ENCODE results near the gene LRCH4.
"Not testable (repeated sequence)": the region's sequence is repeated elsewhere in the genome, so short reads cannot be mapped to it uniquely, and the experiment has no call there.

LRCH4 gene

GRCh38 chr7:100566018-100566531 lies 19.9 kb downstream of the LRCH4 start:
- no peak for DNase-seq

GRCh38 chr7:100565133-100565571 lies 20.8 kb downstream of the LRCH4 start:
- DNase-seq = no peak

- DNase-seq = not testable (repeated sequence)
These were observed 21.5 kb downstream of the LRCH4 start for GRCh38 chr7:100564405-100564804.

GRCh38 chr7:100563809-100564400 lies 22.0 kb downstream of the LRCH4 start:
- peak; percentile 91 for DNase-seq

GRCh38 chr7:100563100-100563564 lies 22.8 kb downstream of the LRCH4 start:
- no peak for DNase-seq

- DNase-seq = no peak
These were observed 23.5 kb downstream of the LRCH4 start for GRCh38 chr7:100562195-100563099.

- no peak for DNase-seq
These were observed 24.3 kb downstream of the LRCH4 start for GRCh38 chr7:100561491-100562194.

- DNase-seq = no peak
These were observed 26.8 kb downstream of the LRCH4 start for GRCh38 chr7:100559127-100559526.

GRCh38 chr7:100556541-100556940 lies 29.4 kb downstream of the LRCH4 start:
- DNase-seq = peak; percentile 98

GRCh38 chr7:100555701-100556100 lies 30.2 kb downstream of the LRCH4 start:
- DNase-seq = no peak

GRCh38 chr7:100553032-100553431 lies 32.9 kb downstream of the LRCH4 start:
- DNase-seq = no peak

- DNase-seq = no peak
These were observed 33.4 kb downstream of the LRCH4 start for GRCh38 chr7:100552532-100552931.

- DNase-seq = not testable (repeated sequence)
These were observed 37.5 kb downstream of the LRCH4 start for GRCh38 chr7:100548446-100548845.

GRCh38 chr7:100547872-100548271 lies 38.1 kb downstream of the LRCH4 start:
- peak; percentile 33 for DNase-seq

GRCh38 chr7:100546926-100547800 lies 38.8 kb downstream of the LRCH4 start:
- no peak for DNase-seq

GRCh38 chr7:100546129-100546925 lies 39.6 kb downstream of the LRCH4 start:
- no peak for DNase-seq

GRCh38 chr7:100545360-100546128 lies 40.4 kb downstream of the LRCH4 start:
- DNase-seq = no peak

- no peak for DNase-seq
These were observed 41.0 kb downstream of the LRCH4 start for GRCh38 chr7:100544967-100545359.

GRCh38 chr7:100544386-100544785 lies 41.5 kb downstream of the LRCH4 start:
- no peak for DNase-seq

- no peak for DNase-seq
These were observed 42.3 kb downstream of the LRCH4 start for GRCh38 chr7:100543586-100543985.

All from hematopoietic multipotent progenitor cell treated with erythropoietin and hydrocortisone succinate and interleukin-3 and kit ligand, for 6 days (in vitro differentiated cells).